ENCODE data around the gene USP37. TPM values are rescaled to one million over a fixed set of nuclear protein-coding genes. Genes with fewer than 3 reads are reported as not detected.

USP37 gene
- total and polyA plus RNA-seq, 2 of the 13 experiments (the other 11 are each of a cell fraction or from before 2014, with no cell fraction given): 6.5 to 30.6 TPM

GRCh38 chr2:218406209-218406948 is 161.8 kb downstream of the USP37 start (continued):
- TF ChIP-seq, protein P1, sequence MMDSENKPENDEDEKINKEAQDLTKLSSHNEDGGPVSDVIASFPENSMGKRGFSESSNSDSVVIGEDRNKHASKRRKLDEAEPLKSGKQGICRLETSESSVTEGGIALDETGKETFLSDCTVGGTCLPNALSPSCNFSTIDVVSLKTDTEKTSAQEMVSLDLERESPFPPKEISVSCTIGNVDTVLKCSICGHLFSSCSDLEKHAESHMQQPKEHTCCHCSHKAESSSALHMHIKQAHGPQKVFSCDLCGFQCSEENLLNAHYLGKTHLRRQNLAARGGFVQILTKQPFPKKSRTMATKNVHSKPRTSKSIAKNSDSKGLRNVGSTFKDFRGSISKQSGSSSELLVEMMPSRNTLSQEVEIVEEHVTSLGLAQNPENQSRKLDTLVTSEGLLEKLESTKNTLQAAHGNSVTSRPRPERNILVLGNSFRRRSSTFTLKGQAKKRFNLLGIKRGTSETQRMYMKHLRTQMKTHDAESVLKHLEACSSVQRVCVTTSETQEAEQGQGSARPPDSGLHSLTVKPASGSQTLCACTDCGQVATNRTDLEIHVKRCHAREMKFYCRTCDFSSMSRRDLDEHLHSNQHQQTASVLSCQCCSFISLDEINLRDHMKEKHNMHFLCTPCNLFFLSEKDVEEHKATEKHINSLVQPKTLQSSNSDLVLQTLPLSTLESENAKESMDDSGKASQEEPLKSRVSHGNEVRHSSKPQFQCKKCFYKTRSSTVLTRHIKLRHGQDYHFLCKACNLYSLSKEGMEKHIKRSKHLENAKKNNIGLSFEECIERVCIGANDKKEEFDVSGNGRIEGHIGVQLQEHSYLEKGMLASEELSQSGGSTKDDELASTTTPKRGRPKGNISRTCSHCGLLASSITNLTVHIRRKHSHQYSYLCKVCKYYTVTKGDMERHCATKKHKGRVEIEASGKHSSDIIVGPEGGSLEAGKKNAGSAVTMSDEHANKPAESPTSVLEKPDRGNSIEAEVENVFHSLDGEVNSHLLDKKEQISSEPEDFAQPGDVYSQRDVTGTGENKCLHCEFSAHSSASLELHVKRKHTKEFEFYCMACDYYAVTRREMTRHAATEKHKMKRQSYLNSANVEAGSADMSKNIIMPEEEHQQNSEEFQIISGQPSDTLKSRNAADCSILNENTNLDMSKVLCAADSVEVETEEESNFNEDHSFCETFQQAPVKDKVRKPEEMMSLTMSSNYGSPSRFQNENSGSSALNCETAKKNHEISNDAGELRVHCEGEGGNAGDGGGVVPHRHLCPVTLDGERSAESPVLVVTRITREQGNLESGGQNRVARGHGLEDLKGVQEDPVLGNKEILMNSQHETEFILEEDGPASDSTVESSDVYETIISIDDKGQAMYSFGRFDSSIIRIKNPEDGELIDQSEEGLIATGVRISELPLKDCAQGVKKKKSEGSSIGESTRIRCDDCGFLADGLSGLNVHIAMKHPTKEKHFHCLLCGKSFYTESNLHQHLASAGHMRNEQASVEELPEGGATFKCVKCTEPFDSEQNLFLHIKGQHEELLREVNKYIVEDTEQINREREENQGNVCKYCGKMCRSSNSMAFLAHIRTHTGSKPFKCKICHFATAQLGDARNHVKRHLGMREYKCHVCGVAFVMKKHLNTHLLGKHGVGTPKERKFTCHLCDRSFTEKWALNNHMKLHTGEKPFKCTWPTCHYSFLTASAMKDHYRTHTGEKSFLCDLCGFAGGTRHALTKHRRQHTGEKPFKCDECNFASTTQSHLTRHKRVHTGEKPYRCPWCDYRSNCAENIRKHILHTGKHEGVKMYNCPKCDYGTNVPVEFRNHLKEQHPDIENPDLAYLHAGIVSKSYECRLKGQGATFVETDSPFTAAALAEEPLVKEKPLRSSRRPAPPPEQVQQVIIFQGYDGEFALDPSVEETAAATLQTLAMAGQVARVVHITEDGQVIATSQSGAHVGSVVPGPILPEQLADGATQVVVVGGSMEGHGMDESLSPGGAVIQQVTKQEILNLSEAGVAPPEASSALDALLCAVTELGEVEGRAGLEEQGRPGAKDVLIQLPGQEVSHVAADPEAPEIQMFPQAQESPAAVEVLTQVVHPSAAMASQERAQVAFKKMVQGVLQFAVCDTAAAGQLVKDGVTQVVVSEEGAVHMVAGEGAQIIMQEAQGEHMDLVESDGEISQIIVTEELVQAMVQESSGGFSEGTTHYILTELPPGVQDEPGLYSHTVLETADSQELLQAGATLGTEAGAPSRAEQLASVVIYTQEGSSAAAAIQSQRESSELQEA (CRISPR knock-in tag; IDR thresholded peaks at IDR 0.05; ENCODE audit: not compliant biosample characterization): no peak
- peak; percentile 68 for TF ChIP-seq PPARG (CRISPR knock-in tag; conservative IDR thresholded peaks at IDR 0.05)
- peak; percentile 59 for TF ChIP-seq TGIF2 (CRISPR knock-in tag; IDR thresholded peaks at IDR 0.05)
- TF ChIP-seq SKIL (CRISPR knock-in tag; IDR thresholded peaks at IDR 0.05; ENCODE audit: borderline replicate concordance): no peak
- TF ChIP-seq SYNCRIP (IDR thresholded peaks at IDR 0.05; ENCODE audit: insufficient read depth, low read depth, low read length): no peak
- peak; percentile 55; the same call in 1 of the 2 replicates for TF ChIP-seq CHD2 (IDR thresholded peaks at IDR 0.05; ENCODE audit: low read depth, low read length)
- TF ChIP-seq SIX4 (CRISPR knock-in tag; IDR thresholded peaks at IDR 0.05): no peak
- peak; percentile 56; the same call in 1 of the 2 replicates for TF ChIP-seq ZNF777 (CRISPR knock-in tag; IDR thresholded peaks at IDR 0.05)
- TF ChIP-seq ZC3H13 (CRISPR knock-in tag; IDR thresholded peaks at IDR 0.05): peak; percentile 1; the same call in 1 of the 2 replicates

Data from HepG2 (cell line).